Vagina (tissue), 2 donors: ENCODE data around the gene KRT33B. TPM values are rescaled to one million over a fixed set of nuclear protein-coding genes. Genes with fewer than 3 reads are reported as not detected.
"Not testable (repeated sequence)": the region's sequence is repeated elsewhere in the genome, so short reads cannot be mapped to it uniquely, and the experiment has no call there.

Experiments used
- DNase-seq, 2 donors: peaks; one replicate each; pipeline ENCODE4 v3.0.0-alpha.2; 2017; ENCODE audit errors: extremely low spot score in 2 of 2
- H3K27ac ChIP-seq: fragments of 200-600 bp; sonication (generic); one replicate; pipeline ENCODE4 v1.5.1; 2019
- H3K27me3 ChIP-seq: fragments of 200-600 bp; sonication (generic); one replicate; pipeline ENCODE4 v1.5.1; 2019
- H3K36me3 ChIP-seq, 2 donors: fragments of 200-600 bp; sonication (generic); one replicate each; pipeline ENCODE4 v1.5.1; 2017 to 2019
- H3K4me1 ChIP-seq: fragments of 200-600 bp; sonication (generic); one replicate; pipeline ENCODE4 v1.5.1; 2019
- H3K4me3 ChIP-seq, 2 donors: fragments of 200-600 bp; sonication (generic); 1 replicate in 1 of 2; 2 replicates in 1 of 2; pipeline ENCODE4 v1.5.1; 2016 to 2019
- H3K9me3 ChIP-seq: fragments of 200-600 bp; sonication (generic); one replicate; pipeline ENCODE4 v1.5.1; 2019
- CTCF ChIP-seq, 3 experiments: fragments of 450-650 bp in 2 of 3; fragments of 200-600 bp in 1 of 3; sonication (generic) in 1 of 3; IDR thresholded peaks; one replicate each; pipeline ENCODE4 v1.5.1; 2017 to 2019; ENCODE audit warnings: antibody characterized with exemption in 3 of 3, mild to moderate bottlenecking in 2 of 3, moderate library complexity in 2 of 3
- POLR2A ChIP-seq, 2 donors: fragments of 450-650 bp; IDR thresholded peaks; one replicate each; pipeline ENCODE4 v1.6.1; 2017; ENCODE audit warnings: antibody characterized with exemption in 2 of 2, mild to moderate bottlenecking in 2 of 2, moderate library complexity in 2 of 2
- POLR2AphosphoS5 ChIP-seq, 2 donors: sonication (generic); formaldehyde crosslinking; IDR thresholded peaks; one replicate each; pipeline ENCODE4 v1.9.0; 2017; ENCODE audit warnings: antibody characterized with exemption in 2 of 2, mild to moderate bottlenecking in 2 of 2, low read depth in 1 of 2; ENCODE audit not compliant: insufficient read depth in 1 of 2
- intact Hi-C: fragments of 100-400 bp; cut with DNase I; formaldehyde crosslinking; loops from one replicate; pipeline ENCODE4 v1.15.1; 2023
- total RNA-seq: library from RNA; depleted of rRNA; stranded (reverse); fragments of >200 nt; gene quantifications from one replicate; pipeline ENCODE4 v1.2.3, GENCODE V29; 2016

KRT33B gene
- total RNA-seq, 1 donor from 2014 or later: not detected

GRCh38 chr17:41386227-41386626, 16.6 kb upstream of the KRT33B start:
- Histone ChIP-seq H3K27ac (no peak overlapping the region), H3K4me1 (no peaks in the 10 kb centered on the region), H3K27me3 (no peaks in the 10 kb centered on the region), H3K9me3 (no peaks in the 10 kb centered on the region), H3K36me3 (no peaks in the 10 kb centered on the region), H3K4me3 (no peak overlapping the region)
- intact Hi-C loops: no loop called here
- no peak for TF ChIP-seq CTCF (IDR thresholded peaks at IDR 0.05)
- no peak for TF ChIP-seq POLR2A (IDR thresholded peaks at IDR 0.05)
- no peak for TF ChIP-seq POLR2AphosphoS5 (IDR thresholded peaks at IDR 0.05; ENCODE audit: insufficient read depth in 1 of 2, low read depth in 1 of 2)
- no peak for DNase-seq

- intact Hi-C loops: no loop called here
- Histone ChIP-seq H3K36me3 (no peaks in the 10 kb centered on the region), H3K4me1 (no peaks in the 10 kb centered on the region), H3K4me3 (no peak overlapping the region), H3K27me3 (no peaks in the 10 kb centered on the region), H3K9me3 (no peaks in the 10 kb centered on the region), H3K27ac (no peak overlapping the region)
- TF ChIP-seq POLR2A (IDR thresholded peaks at IDR 0.05): no peak
- DNase-seq: no peak
Observed at GRCh38 chr17:41383690-41384089, 14.1 kb upstream of the KRT33B start.

GRCh38 chr17:41382394-41382793, 12.8 kb upstream of the KRT33B start:
- Histone ChIP-seq H3K4me1 (peaks cover 7% of the 10 kb centered on the region), H3K27ac (no peak overlapping the region), H3K4me3 (no peak overlapping the region), H3K27me3 (no peaks in the 10 kb centered on the region), H3K9me3 (no peaks in the 10 kb centered on the region), H3K36me3 (no peaks in the 10 kb centered on the region)
- intact Hi-C loops: no loop called here
- TF ChIP-seq POLR2A (IDR thresholded peaks at IDR 0.05) (no peak), CTCF (IDR thresholded peaks at IDR 0.05) (no peak), POLR2AphosphoS5 (IDR thresholded peaks at IDR 0.05; ENCODE audit: insufficient read depth in 1 of 2, low read depth in 1 of 2) (no peak)
- no peak for DNase-seq

GRCh38 chr17:41381943-41382342, 12.3 kb upstream of the KRT33B start, which contains the start of gene KRT34:
Gene KRT34, minus strand, starts transcription at chr17:41382306. Its CDS starts 60 bp downstream, at chr17:41382246.
- intact Hi-C loops, H3K27me3 ChIP-seq, H3K36me3 ChIP-seq, H3K4me3 ChIP-seq, H3K27ac ChIP-seq, H3K9me3 ChIP-seq: not testable (repeated sequence)
- peaks cover 12% of the 10 kb centered on the region for H3K4me1 ChIP-seq
- peak in 1 of 2 donors; percentile 47 for DNase-seq

GRCh38 chr17:41380091-41380490, 10.5 kb upstream of the KRT33B start:
- H3K36me3 ChIP-seq, DNase-seq, H3K27me3 ChIP-seq, H3K27ac ChIP-seq, H3K9me3 ChIP-seq, H3K4me3 ChIP-seq, intact Hi-C loops: not testable (repeated sequence)
- H3K4me1 ChIP-seq: peaks cover 15% of the 10 kb centered on the region

- no peaks in the 10 kb centered on the region for H3K36me3 ChIP-seq
- DNase-seq: no peak
- peaks cover 15% of the 10 kb centered on the region for H3K4me1 ChIP-seq
- H3K4me3 ChIP-seq: no peak overlapping the region
- no peak for TF ChIP-seq POLR2AphosphoS5 (IDR thresholded peaks at IDR 0.05; ENCODE audit: insufficient read depth in 1 of 2, low read depth in 1 of 2)
- no peaks in the 10 kb centered on the region for H3K27me3 ChIP-seq
- H3K27ac ChIP-seq: peak overlapping the region; percentile 43
- H3K9me3 ChIP-seq: no peaks in the 10 kb centered on the region
- intact Hi-C loops: no loop called here
Observed at GRCh38 chr17:41377546-41377945, 7.9 kb upstream of the KRT33B start.

GRCh38 chr17:41369023-41369422, 590 bp downstream of the KRT33B start:
- TF ChIP-seq CTCF (IDR thresholded peaks at IDR 0.05): no peak
- TF ChIP-seq POLR2AphosphoS5 (IDR thresholded peaks at IDR 0.05; ENCODE audit: insufficient read depth in 1 of 2, low read depth in 1 of 2): no peak
- TF ChIP-seq POLR2A (IDR thresholded peaks at IDR 0.05): no peak
- no peak overlapping the region for H3K27ac ChIP-seq
- H3K4me3 ChIP-seq: no peak overlapping the region
- no peak for DNase-seq
- H3K36me3 ChIP-seq: no peaks in the 10 kb centered on the region
- H3K27me3 ChIP-seq: no peaks in the 10 kb centered on the region
- H3K4me1 ChIP-seq: peaks cover 14% of the 10 kb centered on the region
- H3K9me3 ChIP-seq: no peaks in the 10 kb centered on the region
- intact Hi-C loops: no loop called here
